Adrenal gland (tissue), 12 donors: ENCODE measurements around the gene ABCA13. TPM values are rescaled to one million over a fixed set of nuclear protein-coding genes. Genes with fewer than 3 reads are reported as not detected.
"Not testable (repeated sequence)": the region's sequence is repeated elsewhere in the genome, so short reads cannot be mapped to it uniquely, and the experiment has no call there.

Experiments used
- DNase-seq, 7 donors: peaks; one replicate each; pipeline ENCODE4 v3.0.0-alpha.2; 2019 to 2020
- H3K27ac ChIP-seq, 5 donors: fragments of 200-600 bp; sonication (generic) in 4 of 5; 1 replicate in 3 of 5; 2 replicates in 2 of 5; pipeline versions ENCODE4 v1.5.1 to v1.8.0; 2016 to 2020; ENCODE audit warnings: mild to moderate bottlenecking in 1 of 5
- H3K27me3 ChIP-seq: fragments of 200-600 bp; 2 replicates; pipeline ENCODE4 v1.8.0; 2021
- H3K36me3 ChIP-seq, 2 donors: fragments of 200-600 bp; replicated peaks in 1 of 2; 1 replicate in 1 of 2; 2 replicates in 1 of 2; pipeline versions ENCODE4 v1.5.1 to v1.8.0; 2018 to 2022
- H3K4me1 ChIP-seq, 2 donors: fragments of 200-600 bp; replicated peaks in 1 of 2; 1 replicate in 1 of 2; 2 replicates in 1 of 2; pipeline versions ENCODE4 v1.5.1 to v1.8.0; 2018 to 2021
- H3K4me3 ChIP-seq, 4 donors: fragments of 200-600 bp; sonication (generic) in 3 of 4; one replicate each; pipeline ENCODE4 v1.5.1; 2016 to 2018
- H3K9me3 ChIP-seq, 3 donors: fragments of 200-600 bp; sonication (generic) in 1 of 3; replicated peaks in 1 of 3; 1 replicate in 2 of 3; 2 replicates in 1 of 3; pipeline versions ENCODE4 v1.5.1 to v1.8.0; 2016 to 2021
- CTCF ChIP-seq, 6 experiments: fragments of 450-650 bp in 4 of 6; fragments of 200-600 bp in 2 of 6; sonication (generic) in 1 of 6; IDR thresholded peaks; 1 replicate in 5 of 6; 2 replicates in 1 of 6; pipeline versions ENCODE4 v1.5.1 to v1.8.0; 2016 to 2021; ENCODE audit warnings: antibody characterized with exemption in 6 of 6, mild to moderate bottlenecking in 2 of 6, moderate library complexity in 1 of 6
- POLR2A ChIP-seq, 2 donors: fragments of 450-650 bp; IDR thresholded peaks; one replicate each; pipeline ENCODE4 v1.6.1; 2017; ENCODE audit warnings: antibody characterized with exemption in 2 of 2, mild to moderate bottlenecking in 2 of 2, moderate library complexity in 1 of 2
- WGBS, 4 donors: extraction: QIAGEN DNeasy Blood & Tissue Kit in 2 of 4; methylation state at CpG; one replicate each; pipeline versions ENCODE4 v1.1.5 to v1.1.7; 2013 to 2017; 5-methylcytosine and 5-hydroxymethylcytosine counted together
- intact Hi-C, 2 donors: fragments of 100-400 bp; cut with DNase I; formaldehyde crosslinking; loops; one replicate each; pipeline versions ENCODE4 v1.14.1 to v1.15.0; 2022 to 2023
- polyA plus RNA-seq, 3 donors: library from polyadenylated mRNA; stranded (reverse); fragments of 200-250 nt in 2 of 3; fragments of 350-450 nt in 1 of 3; fragmentation: Illumina TruSeq in 1 of 3; extraction: RNeasy Lipid Tissue Mini Kit (QIAGEN cat#74804) in 1 of 3; gene quantifications; one replicate each; pipeline ENCODE4 v1.2.3, GENCODE V29; 2013 to 2014
- total RNA-seq, 9 donors: library from RNA; depleted of rRNA in 4 of 9; stranded (reverse); fragments of >200 nt in 4 of 9; fragments of 120-200 nt in 1 of 9; fragmentation: NEBNext Ultra II Directional in 1 of 9; extraction: Animal tissue kit (Norgen Biotek cat#: 25700) in 1 of 9; gene quantifications; one replicate each; pipeline versions ENCODE4 v1.1.0 to v1.2.4, GENCODE V29; 2013 to 2023
- donor health status: healthy with polysubstance abuse.
- donor health status: Bipolar disorder and iron deficiency.
- donor health status: DM: yes; HTN: yes; CAD: no.
- donor health status: DM: no; HTN: no; CAD: no.
- donor health status: DM: no; HTN: no; CAD: no.
- donor health status: DM: yes; HTN: yes; CAD: no.

Gene ABCA13
- total and polyA plus RNA-seq, 12 donors = 0.03 to 0.94 (median 0.09) TPM; not detected in 4

- WGBS, 4 donors = 66 to 91% (median 81%) methylated on average over 1 of the region's 1 CpG
Observed at GRCh38 chr7:48192996-48193395, 21.7 kb downstream of the ABCA13 start.

GRCh38 chr7:48193421-48193820 is 22.2 kb downstream of the ABCA13 start:
- no peak for DNase-seq
- Histone ChIP-seq H3K4me3 (no peak overlapping the region), H3K36me3 (no peaks in the 10 kb centered on the region), H3K4me1 (no peaks in the 10 kb centered on the region), H3K27ac (no peak overlapping the region), H3K9me3 (no peaks in the 10 kb centered on the region), H3K27me3 (no peaks in the 10 kb centered on the region)
- 0 to 1% (median 0%) methylated on average over 1 of the region's 1 CpG for WGBS, 4 donors
- intact Hi-C loops = no loop called here
- no peak for TF ChIP-seq POLR2A (IDR thresholded peaks at IDR 0.05)

More at GRCh38 chr7:48192996-48193395, 21.7 kb downstream of the ABCA13 start:
- intact Hi-C loops = no loop called here
- TF ChIP-seq CTCF (IDR thresholded peaks at IDR 0.05) (no peak), POLR2A (IDR thresholded peaks at IDR 0.05) (no peak)
- H3K4me3 ChIP-seq = no peak overlapping the region
- no peak overlapping the region for H3K27ac ChIP-seq
- no peaks in the 10 kb centered on the region for H3K4me1 ChIP-seq
- no peaks in the 10 kb centered on the region for H3K27me3 ChIP-seq
- no peaks in the 10 kb centered on the region for H3K9me3 ChIP-seq
- no peaks in the 10 kb centered on the region for H3K36me3 ChIP-seq
- DNase-seq = no peak

GRCh38 chr7:48200946-48201589 is 29.8 kb downstream of the ABCA13 start:
- H3K36me3 ChIP-seq, intact Hi-C loops, H3K27me3 ChIP-seq, H3K4me1 ChIP-seq, H3K27ac ChIP-seq, H3K4me3 ChIP-seq, H3K9me3 ChIP-seq, DNase-seq: not testable (repeated sequence)
- WGBS, 4 donors = 77 to 84% (median 83%) methylated on average over 19 of the region's 19 CpGs

- intact Hi-C loops, H3K4me1 ChIP-seq, H3K36me3 ChIP-seq, H3K27me3 ChIP-seq, H3K4me3 ChIP-seq, H3K27ac ChIP-seq, H3K9me3 ChIP-seq, DNase-seq: not testable (repeated sequence)
- WGBS, 4 donors = 91 to 100% (median 94%) methylated on average over 3 to 41 of the region's 41 CpGs
Observed at GRCh38 chr7:48202916-48203315, 31.7 kb downstream of the ABCA13 start.

- Histone ChIP-seq H3K27me3 (no peaks in the 10 kb centered on the region), H3K36me3 (no peaks in the 10 kb centered on the region), H3K4me1 (no peaks in the 10 kb centered on the region), H3K4me3 (no peak overlapping the region), H3K27ac (no peak overlapping the region), H3K9me3 (no peaks in the 10 kb centered on the region)
- TF ChIP-seq POLR2A (IDR thresholded peaks at IDR 0.05) (no peak), CTCF (IDR thresholded peaks at IDR 0.05) (no peak)
- 64 to 77% (median 72%) methylated on average over 1 of the region's 1 CpG for WGBS, 4 donors
- intact Hi-C loops = no loop called here
- no peak for DNase-seq
Observed at GRCh38 chr7:48207155-48207675, 36.0 kb downstream of the ABCA13 start.
